ENCODE results near the gene PIGT. TPM values are rescaled to one million over a fixed set of nuclear protein-coding genes. Genes with fewer than 3 reads are reported as not detected.

The PIGT gene
- total and polyA plus RNA-seq, 2 of the 13 experiments (the other 11 are each of a cell fraction or from before 2014, with no cell fraction given), result 65.9 to 74.1 TPM

GRCh38 chr20:45405571-45406259 is 10.2 kb upstream of the PIGT start (continued):
- 0 out of 2 replicates have a peak, but pooled peaks have one; percentile 63 for TF ChIP-seq MTERF4 (CRISPR knock-in tag; IDR thresholded peaks at IDR 0.05)
- TF ChIP-seq DR1 (CRISPR knock-in tag; IDR thresholded peaks at IDR 0.05), result 0 out of 2 replicates have a peak, but pooled peaks have one; percentile 26
- no peak for TF ChIP-seq SMARCE1 (IDR thresholded peaks at IDR 0.05; ENCODE audit: borderline replicate concordance)
- no peak for TF ChIP-seq ZNF33B (CRISPR knock-in tag; IDR thresholded peaks at IDR 0.05)
- TF ChIP-seq FOXO1 (CRISPR knock-in tag; IDR thresholded peaks at IDR 0.05), result no peak
- 0 out of 2 replicates have a peak, but pooled peaks have one; percentile 17 for TF ChIP-seq ZNF512 (CRISPR knock-in tag; IDR thresholded peaks at IDR 0.05)
- TF ChIP-seq MEIS2 (CRISPR knock-in tag; IDR thresholded peaks at IDR 0.05), result peak; percentile 17; the same call in 1 of the 2 replicates
- no peak for TF ChIP-seq IKZF1 (IDR thresholded peaks at IDR 0.05)
- 0 out of 2 replicates have a peak, but pooled peaks have one; percentile 10 for TF ChIP-seq ZNF234 (CRISPR knock-in tag; conservative IDR thresholded peaks at IDR 0.05)
- peak; percentile 48; the same call in 1 of the 2 replicates for TF ChIP-seq POGZ (CRISPR knock-in tag; IDR thresholded peaks at IDR 0.05)
- TF ChIP-seq PCBP2 (optimal IDR thresholded peaks at IDR 0.05; ENCODE audit: low read depth, low read length, poor library complexity, severe bottlenecking), result no peak
- peak; percentile 94; the same call in 1 of the 2 replicates for TF ChIP-seq ZNF800 (CRISPR knock-in tag; IDR thresholded peaks at IDR 0.05)
- 0 out of 2 replicates have a peak, but pooled peaks have one; percentile 13 for TF ChIP-seq GFI1 (CRISPR knock-in tag; IDR thresholded peaks at IDR 0.05; ENCODE audit: borderline replicate concordance)
- TF ChIP-seq SMAD9 (CRISPR knock-in tag; IDR thresholded peaks at IDR 0.05), result no peak
- TF ChIP-seq FOXK2 (IDR thresholded peaks at IDR 0.05), result no peak
- TF ChIP-seq ZBED4 (CRISPR knock-in tag; IDR thresholded peaks at IDR 0.05; ENCODE audit: borderline replicate concordance), result peak; percentile 64; the same call in 1 of the 2 replicates
- peak; percentile 33; the same call in 1 of the 2 replicates for TF ChIP-seq RXRA (CRISPR knock-in tag; IDR thresholded peaks at IDR 0.05)
- peak; percentile 49; the same call in 1 of the 2 replicates for TF ChIP-seq ZNF710 (CRISPR knock-in tag; IDR thresholded peaks at IDR 0.05; ENCODE audit: borderline replicate concordance)

All from HepG2 (cell line).